SK-N-SH (cell line): ENCODE data around the gene DENND10. TPM values are rescaled to one million over a fixed set of nuclear protein-coding genes. Genes with fewer than 3 reads are reported as not detected.

ENCODE experiments used
- CTCF ChIA-PET: fragments of 300-600, 350-600 bp; formaldehyde crosslinking; extraction: SDS; loops from one replicate; lab custom pipeline; 2021; lab: Yijun Ruan, JAX
- POLR2A ChIA-PET: fragments of 350-600 bp; sonication (Branson Sonifier 250); formaldehyde crosslinking; extraction: SDS; loops from one replicate; lab custom pipeline; 2020; ENCODE audit warnings: antibody characterized with exemption, inconsistent platforms; lab: Yijun Ruan, JAX
- DNase-seq: peaks from one replicate; pipeline ENCODE4 v3.0.0; 2012
- H2AFZ ChIP-seq: fragments of 200-600 bp; sonication (generic); 2 replicates; pipeline ENCODE4 v1.8.1; 2016; ENCODE audit warnings: antibody characterized with exemption, mild to moderate bottlenecking, low read depth
- H3F3A ChIP-seq: fragments of 200-600 bp; sonication (generic); replicated peaks from 2 replicates; pipeline ENCODE3; 2016; ENCODE audit warnings: antibody characterized with exemption, mild to moderate bottlenecking; ENCODE audit not compliant: insufficient read depth
- H3K27ac ChIP-seq, 2 experiments: fragments of 200-500 bp in 1 of 2; fragments of 200-600 bp in 1 of 2; sonication (Bioruptor generic) in 1 of 2; sonication (generic), shearing (Covaris generic) in 1 of 2; 2 replicates each; pipeline versions ENCODE4 v1.5.1 to v1.6.1; 2014 to 2016; ENCODE audit warnings: low read depth in 2 of 2, inconsistent platforms in 1 of 2, low read length in 1 of 2, mild to moderate bottlenecking in 1 of 2, mixed read lengths in 1 of 2
- H3K27me3 ChIP-seq: fragments of 200-600 bp; sonication (generic), shearing (Covaris generic); 2 replicates; pipeline ENCODE4 v1.6.1; 2016; ENCODE audit warnings: mixed run types; ENCODE audit not compliant: insufficient read depth
- H3K36me3 ChIP-seq, 2 experiments: fragments of 200-500 bp in 1 of 2; fragments of 200-600 bp in 1 of 2; sonication (Bioruptor generic) in 1 of 2; sonication (generic) in 1 of 2; replicated peaks in 1 of 2; 2 replicates each; pipeline versions ENCODE3 to v1.5.1; 2014 to 2016; ENCODE audit warnings: low read length in 1 of 2, mild to moderate bottlenecking in 1 of 2; ENCODE audit not compliant: insufficient read depth in 2 of 2, control insufficient read depth in 1 of 2
- H3K4me1 ChIP-seq, 2 experiments: fragments of 200-500 bp in 1 of 2; fragments of 200-600 bp in 1 of 2; sonication (Bioruptor generic) in 1 of 2; sonication (generic), shearing (Covaris generic) in 1 of 2; 2 replicates each; pipeline versions ENCODE4 v1.5.1 to v1.6.1; 2014 to 2016; ENCODE audit warnings: low read depth in 1 of 2, low read length in 1 of 2, mixed run types in 1 of 2; ENCODE audit not compliant: insufficient read depth in 2 of 2, control insufficient read depth in 1 of 2
- H3K4me2 ChIP-seq: fragments of 200-600 bp; sonication (generic), shearing (Covaris generic); 2 replicates; pipeline ENCODE4 v1.6.1; 2017; ENCODE audit warnings: mixed run types
- H3K4me3 ChIP-seq, 2 experiments: fragments of 200-500 bp in 1 of 2; fragments of 200-600 bp in 1 of 2; sonication (Bioruptor generic) in 1 of 2; sonication (generic), shearing (Covaris generic) in 1 of 2; 2 replicates each; pipeline versions ENCODE4 v1.5.1 to v1.8.1; 2014 to 2016; ENCODE audit warnings: low read depth in 2 of 2, inconsistent platforms in 1 of 2, low read length in 1 of 2, mild to moderate bottlenecking in 1 of 2, mixed read lengths in 1 of 2, moderate library complexity in 1 of 2
- H3K79me2 ChIP-seq: fragments of 200-600 bp; sonication (generic); 2 replicates; pipeline ENCODE4 v1.8.1; 2017; ENCODE audit warnings: mild to moderate bottlenecking; ENCODE audit not compliant: insufficient read depth
- H3K9ac ChIP-seq: fragments of 200-600 bp; sonication (generic); 2 replicates; pipeline ENCODE4 v1.6.1; 2017; ENCODE audit warnings: mixed run types
- H3K9me2 ChIP-seq: fragments of 200-600 bp; sonication (generic); 2 replicates; pipeline ENCODE4 v1.6.1; 2017; ENCODE audit warnings: mixed run types
- H3K9me3 ChIP-seq: fragments of 200-600 bp; sonication (generic); 2 replicates; pipeline ENCODE4 v1.6.1; 2017; ENCODE audit warnings: mixed run types, mild to moderate bottlenecking, moderate library complexity
- H4K20me1 ChIP-seq: fragments of 200-600 bp; sonication (generic); 2 replicates; pipeline ENCODE4 v1.6.1; 2017; ENCODE audit warnings: mild to moderate bottlenecking, mixed run types; ENCODE audit not compliant: insufficient read depth
- EP300 ChIP-seq, 2 experiments: IDR thresholded peaks; 2 replicates each; pipeline versions ENCODE4 v1.4.0 to v1.6.1; 2012; ENCODE audit warnings: borderline replicate concordance in 1 of 2, low read depth in 1 of 2, low read length in 1 of 2
- FOSL2 ChIP-seq: IDR thresholded peaks from 2 replicates; pipeline ENCODE4 v1.4.0; 2012; ENCODE audit warnings: low read depth, mild to moderate bottlenecking, moderate library complexity, borderline replicate concordance
- FOXM1 ChIP-seq: IDR thresholded peaks from 2 replicates; pipeline ENCODE4 v1.4.0; 2012; ENCODE audit warnings: low read depth, mild to moderate bottlenecking
- IRF3 ChIP-seq: fragments of 150-350 bp; IDR thresholded peaks from 2 replicates; pipeline ENCODE4 v1.6.1; 2016; ENCODE audit warnings: mild to moderate bottlenecking, low read depth, low read length
- JUND ChIP-seq: IDR thresholded peaks from 2 replicates; pipeline ENCODE4 v1.4.0; 2012
- MEF2A ChIP-seq: IDR thresholded peaks from 2 replicates; pipeline ENCODE4 v1.4.0; 2012; ENCODE audit warnings: low read depth, borderline replicate concordance
- POLR2AphosphoS5 ChIP-seq: IDR thresholded peaks from 2 replicates; pipeline ENCODE4 v1.6.1; 2012; ENCODE audit warnings: low read depth, low read length
- RFX5 ChIP-seq: IDR thresholded peaks from 2 replicates; pipeline ENCODE4 v1.6.1; 2012; ENCODE audit warnings: mild to moderate bottlenecking, improper control_type of control experiment, low read length
- SMC3 ChIP-seq: IDR thresholded peaks from 2 replicates; pipeline ENCODE4 v1.6.1; 2012; ENCODE audit warnings: low read depth, low read length, improper control_type of control experiment
- TAF1 ChIP-seq: IDR thresholded peaks from 2 replicates; pipeline ENCODE4 v1.6.1; 2012; ENCODE audit warnings: low read depth, mild to moderate bottlenecking, low read length, moderate library complexity, borderline replicate concordance
- TCF12 ChIP-seq: IDR thresholded peaks from 2 replicates; pipeline ENCODE4 v1.4.0; 2012
- USF2 ChIP-seq: fragments of 150-350 bp; IDR thresholded peaks from 2 replicates; pipeline ENCODE4 v1.6.1; 2017; ENCODE audit warnings: antibody characterized with exemption, low read length, low read depth, borderline replicate concordance
- WGBS: methylation state at CpG from one replicate; pipeline ENCODE4 v1.1.6; 2017; ENCODE audit warnings: low lambda C conversion rate; 5-methylcytosine and 5-hydroxymethylcytosine counted together
- polyA plus RNA-seq, 3 experiments: library from polyadenylated mRNA; depleted of rRNA; stranded (reverse); fragments of >200 nt; gene quantifications; 2 replicates each; pipeline ENCODE4 v1.2.3, GENCODE V29; 2012
- TF ChIP-seq, protein P1 (sequence below): IDR thresholded peaks from 2 replicates; pipeline ENCODE4 v1.4.0; 2012; ENCODE audit warnings: low read depth

The DENND10 gene
- polyA plus RNA-seq, 1 of the 3 experiments (the other 2 are of a cell fraction): 48.4 TPM

DNA sequence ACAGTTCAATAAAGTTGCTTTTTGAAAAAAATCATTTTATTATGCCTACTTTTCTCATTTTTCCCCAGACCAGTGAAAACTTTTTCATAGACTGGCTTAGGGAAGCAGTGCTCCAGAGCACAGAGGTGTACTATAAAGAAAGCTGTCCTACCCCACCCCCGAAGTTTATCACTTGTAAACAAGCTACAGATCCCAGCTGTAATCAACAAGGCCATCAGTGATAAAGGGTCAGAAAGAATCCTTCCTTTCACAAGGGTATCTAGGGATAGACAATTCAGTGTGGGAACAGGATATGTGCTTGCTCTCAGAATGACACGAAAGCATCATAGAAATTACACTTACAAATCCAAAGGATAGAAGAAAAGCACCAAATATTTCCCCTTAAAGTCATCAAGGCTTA lies 70.2 kb downstream of the DENND10 start:
- no peaks in the 10 kb centered on the region for H3F3A ChIP-seq
- no peak for TF ChIP-seq JUND
- TF ChIP-seq TAF1: no peak
- no peak for TF ChIP-seq FOSL2
- TF ChIP-seq POLR2AphosphoS5: no peak
- no peak for TF ChIP-seq FOXM1
- TF ChIP-seq, protein P1, sequence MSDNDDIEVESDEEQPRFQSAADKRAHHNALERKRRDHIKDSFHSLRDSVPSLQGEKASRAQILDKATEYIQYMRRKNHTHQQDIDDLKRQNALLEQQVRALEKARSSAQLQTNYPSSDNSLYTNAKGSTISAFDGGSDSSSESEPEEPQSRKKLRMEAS: no peak
- no peak for TF ChIP-seq TCF12
- TF ChIP-seq SMC3: no peak
- TF ChIP-seq, all 33 proteins: peak for 0

DNA sequence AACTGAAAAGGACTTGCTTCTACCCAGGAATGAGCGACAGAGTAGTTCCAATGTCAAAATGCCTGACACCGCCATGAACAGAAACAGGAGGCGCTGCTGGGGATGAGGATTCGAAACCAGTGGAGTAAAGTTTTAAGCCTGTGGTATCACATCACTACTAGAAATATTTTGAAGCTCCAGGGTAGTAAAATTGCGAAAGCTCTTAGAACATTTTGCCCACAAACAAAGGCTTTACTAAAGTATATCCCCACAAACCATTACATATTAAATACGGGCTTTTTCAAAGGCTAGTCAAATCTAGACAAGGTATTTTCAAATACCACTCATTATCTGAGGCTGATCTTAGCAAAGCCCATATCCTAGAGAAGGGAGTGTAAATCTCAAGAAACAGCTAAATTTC lies 72.3 kb downstream of the DENND10 start:
- Histone ChIP-seq H3K9me3 (no peaks in the 10 kb centered on the region), H3K79me2 (peaks cover 50% of the 10 kb centered on the region), H3F3A (no peaks in the 10 kb centered on the region), H3K4me1 (peaks cover 8 to 18% of the 10 kb centered on the region in 2 experiments; a peak in 3 of 4 replicates), H4K20me1 (no peaks in the 10 kb centered on the region)
- CTCF ChIA-PET: interaction anchor here (1.5 kb wide), 1 partner anchor 23 kb away, joined by 7 read pairs; no protein-coding TSS in a partner anchor
- no peak for TF ChIP-seq IRF3
- TF ChIP-seq TAF1: no peak
- TF ChIP-seq RFX5: no peak
- no peak for TF ChIP-seq EP300 (IDR thresholded peaks at IDR 0.05; ENCODE audit: borderline replicate concordance in 1 of 2, low read depth in 1 of 2, low read length in 1 of 2)
- TF ChIP-seq USF2: no peak
- no peak for TF ChIP-seq MEF2A
- TF ChIP-seq, all 33 proteins: peak for 0
- no peaks in the 10 kb centered on the region for H3K9me2 ChIP-seq
- 95% methylated on average over 6 of the region's 6 CpGs for WGBS
- DNase-seq: no peak
- H3K27ac ChIP-seq: no peak overlapping the region
- H2AFZ ChIP-seq: no peak overlapping the region
- no peak overlapping the region for H3K4me3 ChIP-seq
- POLR2A ChIA-PET: interaction anchor here (1.0 kb wide), 1 partner anchor 11 kb away, joined by 5 read pairs; the partner anchor contains the start of gene SFXN4
- no peaks in the 10 kb centered on the region for H3K27me3 ChIP-seq
- no peak overlapping the region for H3K9ac ChIP-seq
- peaks cover 35 to 39% of the 10 kb centered on the region in 2 experiments for H3K36me3 ChIP-seq
- H3K4me2 ChIP-seq: no peak overlapping the region

More for the DNA sequence above, 70.2 kb downstream of the DENND10 start:
- Histone ChIP-seq H3K4me1 (peaks cover 8 to 15% of the 10 kb centered on the region in 2 experiments; a peak in 3 of 4 replicates), H4K20me1 (no peaks in the 10 kb centered on the region), H3K4me3 (no peak overlapping the region), H3K27ac (no peak overlapping the region), H3K9ac (no peak overlapping the region), H3K4me2 (no peak overlapping the region), H3K79me2 (peaks cover 50% of the 10 kb centered on the region), H2AFZ (no peak overlapping the region), H3K36me3 (peaks cover 47 to 49% of the 10 kb centered on the region in 2 experiments), H3K9me2 (no peaks in the 10 kb centered on the region), H3K27me3 (no peaks in the 10 kb centered on the region), H3K9me3 (no peaks in the 10 kb centered on the region)
- CTCF ChIA-PET: no interaction called here
- WGBS: 83% methylated on average over 2 of the region's 2 CpGs
- no peak for DNase-seq
- POLR2A ChIA-PET: no interaction called here
